Measurements from ENCODE around the gene MARK2. TPM values are rescaled to one million over a fixed set of nuclear protein-coding genes. Genes with fewer than 3 reads are reported as not detected.
A peak's percentile ranks its signal among the peaks of the same experiment; 100 is the strongest.

Gene MARK2
- total RNA-seq, 2 experiments from 2014 or later = 18.4 to 21.0 TPM

GRCh38 chr11:63869171-63869591 lies 30.3 kb downstream of the MARK2 start:
- ATAC-seq (ENCODE audit: poor library complexity) = peak; percentile 4

GRCh38 chr11:63869683-63870082 lies 30.8 kb downstream of the MARK2 start:
- H3K4me3 Mint-ChIP-seq = peak overlapping the region; percentile 78
- peak; percentile 74 for ATAC-seq (ENCODE audit: poor library complexity)
- POLR2A ChIA-PET = interaction anchor here (0.9 to 2.3 kb wide), 6 partner anchors 11 to 31 kb away, joined by 3 to 8 read pairs (median 3); partner anchors contain the start of gene MARK2
- DNase-seq = peak; percentile 24 to 89 (median 48)
- Histone ChIP-seq H3K4me1 (ENCODE audit: insufficient read depth, low read length) (peaks cover 95% of the 10 kb centered on the region), H3K27ac (ENCODE audit: low read depth in 1 of 2, low read length in 2 of 2) (peak overlapping the region; percentile 47 to 58), H3K4me3 (ENCODE audit: low read length) (no peak overlapping the region), H3K9me3 (ENCODE audit: control insufficient read depth in 1 of 2, insufficient read depth in 1 of 2, low read length in 2 of 2) (no peaks in the 10 kb centered on the region), H3K36me3 (ENCODE audit: insufficient read depth, low read length) (peaks cover 3% of the 10 kb centered on the region), H3K27me3 (ENCODE audit: control insufficient read depth in 1 of 2, insufficient read depth in 2 of 2, low read length in 2 of 2) (no peaks in the 10 kb centered on the region)
- peaks cover 92% of the 10 kb centered on the region for H3K4me1 Mint-ChIP-seq (ENCODE audit: low read depth)
- intact Hi-C loops (cut with DNase I, micrococcal nuclease) = loop anchor here (1.0 to 5.0 kb wide), 3 partner anchors 19 to 38 kb away; no protein-coding TSS in a partner anchor
- H3K36me3 Mint-ChIP-seq (ENCODE audit: low read depth) = peaks cover 27% of the 10 kb centered on the region
- H3K9me3 Mint-ChIP-seq = no peaks in the 10 kb centered on the region
- H3K27ac Mint-ChIP-seq = peak overlapping the region; percentile 92
- CTCF ChIA-PET = interaction anchor here (1.7 kb wide), 1 partner anchor 32 kb away, joined by 4 read pairs; the partner anchor contains the start of gene MARK2
- no peaks in the 10 kb centered on the region for H3K27me3 Mint-ChIP-seq
- no peak for TF ChIP-seq CTCF (IDR thresholded peaks at IDR 0.05)

More at GRCh38 chr11:63869171-63869591, 30.3 kb downstream of the MARK2 start:
- peak overlapping the region in 1 of 2 donors; percentile 58 for H3K27ac ChIP-seq (ENCODE audit: low read depth in 1 of 2, low read length in 2 of 2)
- Mint-ChIP-seq H3K27ac (peak overlapping the region; percentile 92), H3K4me3 (peak overlapping the region; percentile 78), H3K9me3 (no peaks in the 10 kb centered on the region), H3K4me1 (ENCODE audit: low read depth) (peaks cover 88% of the 10 kb centered on the region), H3K27me3 (no peaks in the 10 kb centered on the region), H3K36me3 (ENCODE audit: low read depth) (peaks cover 22% of the 10 kb centered on the region)
- CTCF ChIA-PET = interaction anchor here (1.7 kb wide), 1 partner anchor 31 kb away, joined by 4 read pairs; the partner anchor contains the start of gene MARK2
- no peak for DNase-seq
- peaks cover 96% of the 10 kb centered on the region for H3K4me1 ChIP-seq (ENCODE audit: insufficient read depth, low read length)
- intact Hi-C loops (cut with DNase I, micrococcal nuclease) = loop anchor here (1.0 to 5.0 kb wide), 3 partner anchors 19 to 38 kb away; no protein-coding TSS in a partner anchor
- H3K36me3 ChIP-seq (ENCODE audit: insufficient read depth, low read length) = peaks cover 3% of the 10 kb centered on the region
- H3K4me3 ChIP-seq (ENCODE audit: low read length) = no peak overlapping the region
- no peaks in the 10 kb centered on the region for H3K9me3 ChIP-seq (ENCODE audit: control insufficient read depth in 1 of 2, insufficient read depth in 1 of 2, low read length in 2 of 2)
- H3K27me3 ChIP-seq (ENCODE audit: control insufficient read depth in 1 of 2, insufficient read depth in 2 of 2, low read length in 2 of 2) = no peaks in the 10 kb centered on the region
- TF ChIP-seq CTCF (IDR thresholded peaks at IDR 0.05) = no peak
- POLR2A ChIA-PET = interaction anchor here (1.1 to 2.3 kb wide), 5 partner anchors 11 to 31 kb away, joined by 3 to 8 read pairs (median 3); partner anchors contain the start of gene MARK2

GRCh38 chr11:63870351-63871140 lies 31.6 kb downstream of the MARK2 start:
- POLR2A ChIA-PET = interaction anchor here (0.9 to 2.3 kb wide), 5 partner anchors 10 to 21 kb away, joined by 3 to 8 read pairs (median 3); no protein-coding TSS in a partner anchor
- no peaks in the 10 kb centered on the region for H3K9me3 Mint-ChIP-seq

More at GRCh38 chr11:63870351-63871140, 31.6 kb downstream of the MARK2 start:
- no peak for TF ChIP-seq CTCF (IDR thresholded peaks at IDR 0.05)
- no peak overlapping the region for H3K4me3 ChIP-seq (ENCODE audit: low read length)
- Mint-ChIP-seq H3K27ac (peak overlapping the region; percentile 92), H3K4me1 (ENCODE audit: low read depth) (peaks cover 87% of the 10 kb centered on the region), H3K27me3 (no peaks in the 10 kb centered on the region), H3K4me3 (peak overlapping the region; percentile 70), H3K36me3 (ENCODE audit: low read depth) (peaks cover 27% of the 10 kb centered on the region)
- no peaks in the 10 kb centered on the region for H3K27me3 ChIP-seq (ENCODE audit: control insufficient read depth in 1 of 2, insufficient read depth in 2 of 2, low read length in 2 of 2)
- ATAC-seq (ENCODE audit: poor library complexity) = no peak
- intact Hi-C loops (cut with DNase I, micrococcal nuclease) = no loop called here
- peaks cover 5% of the 10 kb centered on the region for H3K36me3 ChIP-seq (ENCODE audit: insufficient read depth, low read length)
- H3K4me1 ChIP-seq (ENCODE audit: insufficient read depth, low read length) = peaks cover 93% of the 10 kb centered on the region
- no peaks in the 10 kb centered on the region for H3K9me3 ChIP-seq (ENCODE audit: control insufficient read depth in 1 of 2, insufficient read depth in 1 of 2, low read length in 2 of 2)
- peak overlapping the region in 1 of 2 donors; percentile 47 for H3K27ac ChIP-seq (ENCODE audit: low read depth in 1 of 2, low read length in 2 of 2)
- CTCF ChIA-PET = interaction anchor here (1.7 kb wide), 1 partner anchor 32 kb away, joined by 4 read pairs; the partner anchor contains the start of gene MARK2
- peak in 2 of 14 experiments; percentile 45 to 55 for DNase-seq

Data from CD4-positive, alpha-beta T cell (primary cell).